ENCODE data around the gene ATP2A1. TPM values are rescaled to one million over a fixed set of nuclear protein-coding genes. Genes with fewer than 3 reads are reported as not detected.

ATP2A1 gene
- total and polyA plus RNA-seq, 5 donors from 2014 or later: 1.4 TPM; not detected in 4

DNA sequence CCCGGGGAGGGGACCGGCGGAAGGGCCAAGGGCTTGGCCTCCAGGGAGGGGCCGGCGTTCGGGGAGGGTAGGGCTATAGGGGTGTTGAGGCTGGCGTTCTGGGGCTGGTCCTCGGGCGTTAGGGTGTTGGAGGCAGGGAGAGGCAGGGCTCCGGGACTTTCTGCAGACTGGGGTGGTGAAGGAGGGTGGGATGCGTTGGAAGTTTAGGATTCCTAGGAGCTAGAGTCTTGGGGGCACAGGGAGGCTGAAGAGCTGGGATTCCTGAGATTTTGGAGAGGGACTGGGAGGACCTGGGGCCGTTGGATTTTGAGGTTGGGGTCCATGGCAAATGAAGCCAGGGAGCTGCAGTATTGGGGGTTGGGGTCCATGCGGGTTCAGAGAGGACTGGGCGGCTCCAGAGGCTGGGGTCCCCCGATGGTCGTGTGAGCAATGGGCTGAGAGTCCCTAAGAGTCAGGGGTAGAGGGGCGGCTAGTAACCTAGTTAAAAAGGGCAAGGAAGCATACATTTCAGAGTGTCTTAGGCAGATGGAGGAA lies 73.2 kb downstream of the ATP2A1 start:
- H3K27ac ChIP-seq (ENCODE audit: insufficient read depth, low read length, poor library complexity, severe bottlenecking): peak overlapping the region; percentile 74
- peaks cover 29% of the 10 kb centered on the region for H3K36me3 ChIP-seq (ENCODE audit: control insufficient read depth, insufficient read depth, low read length)
- H3K9me3 Mint-ChIP-seq: no peaks in the 10 kb centered on the region
- DNase-seq (peak in 2 of 3 donors; percentile 36 to 66), ATAC-seq (ENCODE audit: low read depth in 2 of 2) (no peak)
- peaks cover 14% of the 10 kb centered on the region for H3K36me3 Mint-ChIP-seq
- no peaks in the 10 kb centered on the region for H3K27me3 Mint-ChIP-seq
- H3K4me1 ChIP-seq (ENCODE audit: control insufficient read depth, insufficient read depth, low read length, poor library complexity, severe bottlenecking): peaks cover 26% of the 10 kb centered on the region
- H3K4me3 ChIP-seq (ENCODE audit: low read depth, low read length): peak overlapping the region; percentile 67
- H3K4me1 Mint-ChIP-seq: peaks cover 5 to 41% (median 23%) of the 10 kb centered on the region in 4 donors
- H3K9me3 ChIP-seq (ENCODE audit: control insufficient read depth in 2 of 2, low read length in 2 of 2): no peaks in the 10 kb centered on the region
- H3K27ac Mint-ChIP-seq: peak overlapping the region; percentile 26 to 91 (median 80)
- H3K4me3 Mint-ChIP-seq: peak overlapping the region; percentile 90 to 98 (median 94)
- H3K27me3 ChIP-seq (ENCODE audit: control insufficient read depth, insufficient read depth, low read length): no peaks in the 10 kb centered on the region

Other genes with a start within 250 kb of the ATP2A1 start
- 1.1 TPM for gene NPIPB8, start 240.4 kb upstream of the ATP2A1 start, total RNA-seq
- gene NPIPB8, start 240.4 kb upstream of the ATP2A1 start, polyA plus RNA-seq: not detected
- gene EIF3C, start 167.0 kb upstream of the ATP2A1 start, total RNA-seq: 182 TPM
- gene EIF3C, start 167.0 kb upstream of the ATP2A1 start, polyA plus RNA-seq: 100 to 1,000 TPM; 131 to 214 (median 178) TPM
- gene NPIPB9, start 126.7 kb upstream of the ATP2A1 start, total RNA-seq: 5.8 TPM
- under 1 TPM in 2 of 4 donors, not detected in 2; 0.20 to 0.23 TPM for gene NPIPB9, start 126.7 kb upstream of the ATP2A1 start, polyA plus RNA-seq
- 342 TPM for gene ATXN2L, start 55.5 kb upstream of the ATP2A1 start, total RNA-seq
- 10 to 100 TPM; 11.0 to 20.8 (median 11.6) TPM for gene ATXN2L, start 55.5 kb upstream of the ATP2A1 start, polyA plus RNA-seq
- 98.4 TPM for gene TUFM, start 32.1 kb upstream of the ATP2A1 start, total RNA-seq
- gene TUFM, start 32.1 kb upstream of the ATP2A1 start, polyA plus RNA-seq: 100 to 1,000 TPM; 125 to 165 (median 147) TPM
- 73.8 TPM for gene SH2B1, start 14.6 kb upstream of the ATP2A1 start, total RNA-seq
- gene SH2B1, start 14.6 kb upstream of the ATP2A1 start, polyA plus RNA-seq: 1 to 10 TPM; 1.5 to 2.4 (median 1.9) TPM
- 28.2 TPM for gene RABEP2, start 46.8 kb downstream of the ATP2A1 start, total RNA-seq
- 1 to 10 TPM; 2.9 to 3.9 (median 3.4) TPM for gene RABEP2, start 46.8 kb downstream of the ATP2A1 start, polyA plus RNA-seq
- gene CD19, start 53.5 kb downstream of the ATP2A1 start, total RNA-seq: 0.52 TPM
- 1 to 10 TPM in 1 of 4 donors, not detected in 3; 2.8 TPM for gene CD19, start 53.5 kb downstream of the ATP2A1 start, polyA plus RNA-seq
- 96.2 TPM for gene NFATC2IP, start 72.4 kb downstream of the ATP2A1 start, total RNA-seq
- 10 to 100 TPM; 22.9 to 30.3 (median 24.9) TPM for gene NFATC2IP, start 72.4 kb downstream of the ATP2A1 start, polyA plus RNA-seq
- 24.5 TPM for gene SPNS1, start 96.3 kb downstream of the ATP2A1 start, total RNA-seq
- 10 to 100 TPM; 22.3 to 32.9 (median 25.2) TPM for gene SPNS1, start 96.3 kb downstream of the ATP2A1 start, polyA plus RNA-seq
- 282 TPM for gene LAT, start 106.6 kb downstream of the ATP2A1 start, total RNA-seq
- 100 to 1,000 TPM; 287 to 429 (median 317) TPM for gene LAT, start 106.6 kb downstream of the ATP2A1 start, polyA plus RNA-seq